ENCODE measurements around the gene NATD1.

The NATD1 gene

GRCh38 chr17:21252796-21253645 is at the start of gene NATD1:
Gene NATD1, minus strand, starts transcription at chr17:21253410. Its CDS starts 146 bp downstream, at chr17:21253264.
- DNase-seq = peak; percentile 85

GRCh38 chr17:21301593-21302550 is 48.7 kb upstream of the NATD1 start:
- DNase-seq = no peak

GRCh38 chr17:21300601-21301571 is 47.7 kb upstream of the NATD1 start:
- DNase-seq = no peak

- DNase-seq = no peak
Measured at GRCh38 chr17:21299981-21300600, 46.9 kb upstream of the NATD1 start.

- no peak for DNase-seq
Measured at GRCh38 chr17:21298983-21299519, 45.8 kb upstream of the NATD1 start.

GRCh38 chr17:21298056-21298982 is 45.1 kb upstream of the NATD1 start:
- DNase-seq = no peak

GRCh38 chr17:21297597-21297996 is 44.4 kb upstream of the NATD1 start:
- no peak for DNase-seq

GRCh38 chr17:21297026-21297520 is 43.9 kb upstream of the NATD1 start:
- DNase-seq = no peak

GRCh38 chr17:21296097-21297025 is 43.2 kb upstream of the NATD1 start:
- DNase-seq = no peak

- DNase-seq = no peak
Measured at GRCh38 chr17:21295036-21295952, 42.1 kb upstream of the NATD1 start.

- no peak for DNase-seq
Measured at GRCh38 chr17:21294321-21295035, 41.3 kb upstream of the NATD1 start.

- DNase-seq = no peak
Measured at GRCh38 chr17:21293831-21294210, 40.6 kb upstream of the NATD1 start.

- DNase-seq = no peak
Measured at GRCh38 chr17:21292867-21293830, 39.9 kb upstream of the NATD1 start.

GRCh38 chr17:21291862-21292261 is 38.7 kb upstream of the NATD1 start:
- DNase-seq = no peak

GRCh38 chr17:21291357-21291756 is 38.1 kb upstream of the NATD1 start:
- no peak for DNase-seq
